ENCODE measurements around the gene TGFBR3. TPM values are rescaled to one million over a fixed set of nuclear protein-coding genes. Genes with fewer than 3 reads are reported as not detected.

TGFBR3 gene
- total and polyA plus RNA-seq, 8 donors = 21.7 to 54.6 (median 45.1) TPM

- Histone ChIP-seq H3K27me3 (peaks cover 0 to 56% of the 10 kb centered on the region in 2 donors), H3K4me3 (peak overlapping the region; percentile 77 to 78), H3K27ac (peak overlapping the region; percentile 88 to 91), H3K9me3 (no peaks in the 10 kb centered on the region), H3K4me1 (peaks cover 0 to 29% of the 10 kb centered on the region in 2 donors), H3K36me3 (no peaks in the 10 kb centered on the region)
- DNase-seq = peak in 2 of 4 donors; percentile 33 to 43
- TF ChIP-seq CTCF (IDR thresholded peaks at IDR 0.05) = no peak
- intact Hi-C loops (cut with DNase I) = no loop called here
- peak; percentile 9 for ATAC-seq
Observed at GRCh38 chr1:91884459-91885212, 1.3 kb downstream of the TGFBR3 start.

GRCh38 chr1:91883470-91883869 is 2.5 kb downstream of the TGFBR3 start:
- H3K9me3 ChIP-seq = no peaks in the 10 kb centered on the region
- no peaks in the 10 kb centered on the region for H3K36me3 ChIP-seq
- ATAC-seq = no peak
- peaks cover 0 to 52% of the 10 kb centered on the region in 2 donors for H3K27me3 ChIP-seq
- H3K4me3 ChIP-seq = peak overlapping the region in 1 of 2 donors; percentile 77
- no peak overlapping the region for H3K27ac ChIP-seq
- peak in 2 of 4 donors; percentile 45 to 52 for DNase-seq
- peaks cover 0 to 31% of the 10 kb centered on the region in 2 donors for H3K4me1 ChIP-seq
- no peak for TF ChIP-seq CTCF (IDR thresholded peaks at IDR 0.05)
- intact Hi-C loops (cut with DNase I) = no loop called here

- H3K4me3 ChIP-seq = no peak overlapping the region
- H3K27ac ChIP-seq = no peak overlapping the region
- peaks cover 0 to 33% of the 10 kb centered on the region in 2 donors for H3K27me3 ChIP-seq
- no peaks in the 10 kb centered on the region for H3K36me3 ChIP-seq
- intact Hi-C loops (cut with DNase I) = no loop called here
- peaks cover 9 to 28% of the 10 kb centered on the region in 2 donors for H3K4me1 ChIP-seq
- no peak for DNase-seq
- no peak for ATAC-seq
- no peaks in the 10 kb centered on the region for H3K9me3 ChIP-seq
- TF ChIP-seq CTCF (IDR thresholded peaks at IDR 0.05) = no peak
Observed at GRCh38 chr1:91881280-91881679, 4.7 kb downstream of the TGFBR3 start.

- Histone ChIP-seq H3K4me1 (peaks cover 13 to 19% of the 10 kb centered on the region in 2 donors), H3K9me3 (no peaks in the 10 kb centered on the region), H3K27ac (no peak overlapping the region), H3K36me3 (no peaks in the 10 kb centered on the region), H3K27me3 (peaks cover 0 to 17% of the 10 kb centered on the region in 2 donors), H3K4me3 (no peak overlapping the region)
- TF ChIP-seq CTCF (IDR thresholded peaks at IDR 0.05) = no peak
- DNase-seq = no peak
- intact Hi-C loops (cut with DNase I) = no loop called here
- no peak for ATAC-seq
Observed at GRCh38 chr1:91879733-91880132, 6.2 kb downstream of the TGFBR3 start.

- ATAC-seq = no peak
- Histone ChIP-seq H3K27ac (no peak overlapping the region), H3K27me3 (peaks cover 0 to 3% of the 10 kb centered on the region in 2 donors), H3K4me3 (no peak overlapping the region), H3K9me3 (no peaks in the 10 kb centered on the region), H3K4me1 (peaks cover 4 to 13% of the 10 kb centered on the region in 2 donors), H3K36me3 (no peaks in the 10 kb centered on the region)
- intact Hi-C loops (cut with DNase I) = no loop called here
- DNase-seq = no peak
- TF ChIP-seq CTCF (IDR thresholded peaks at IDR 0.05) = no peak
Observed at GRCh38 chr1:91877574-91878208, 8.3 kb downstream of the TGFBR3 start.

Measured in left lung (tissue), 10 donors.